Activated T-cell treated with anti-CD3 and anti-CD28 coated beads for 4 hours (primary cell): ENCODE results near the gene RPGR.

Experiments
- DNase-seq: peaks from one replicate; pipeline ENCODE4 v3.0.0-alpha.2; 2020

RPGR gene

DNA sequence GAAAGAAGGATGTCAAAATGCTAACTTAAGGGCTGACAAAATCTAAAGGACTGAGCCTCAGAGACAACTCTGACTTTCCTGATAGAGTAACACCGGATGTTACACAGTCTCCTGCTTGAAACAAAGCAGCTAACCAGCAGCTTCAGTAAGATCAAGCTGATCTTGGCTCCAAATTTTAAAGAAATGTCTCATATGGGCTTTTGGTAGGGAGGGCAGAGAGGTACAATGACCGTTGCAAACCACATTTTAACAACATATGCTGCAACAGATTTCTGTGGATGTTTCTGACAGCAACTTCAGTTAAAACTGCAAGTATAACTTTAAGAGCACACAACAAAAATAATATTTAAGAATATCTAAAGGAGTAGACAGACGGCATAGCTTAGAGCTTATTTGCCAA lies 9.1 kb downstream of the RPGR start:
- DNase-seq, result no peak

DNA sequence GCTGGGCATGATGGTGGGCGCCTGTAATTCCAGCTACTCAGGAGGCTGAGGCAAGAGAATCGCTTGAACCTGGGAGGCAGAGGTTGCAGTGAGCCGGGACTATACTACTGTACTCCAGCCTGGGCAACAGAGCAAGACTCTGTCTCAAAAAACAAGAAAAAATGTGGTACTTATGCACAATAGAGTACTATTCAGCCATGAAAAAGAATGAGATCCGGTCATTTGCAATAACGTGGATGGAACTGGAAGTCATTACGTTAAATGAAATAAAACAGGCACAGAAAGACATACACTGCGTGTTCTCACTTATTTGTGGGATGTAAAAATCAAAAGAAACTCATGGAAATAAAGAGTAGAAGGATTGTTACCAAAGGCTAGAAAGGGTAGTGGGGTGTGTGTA lies 12.1 kb downstream of the RPGR start:
- DNase-seq, result no peak

GRCh38 chrX:38313190-38313589 lies 14.1 kb downstream of the RPGR start:
- DNase-seq, result no peak

GRCh38 chrX:38312436-38312835 lies 14.9 kb downstream of the RPGR start:
- DNase-seq, result no peak

DNA sequence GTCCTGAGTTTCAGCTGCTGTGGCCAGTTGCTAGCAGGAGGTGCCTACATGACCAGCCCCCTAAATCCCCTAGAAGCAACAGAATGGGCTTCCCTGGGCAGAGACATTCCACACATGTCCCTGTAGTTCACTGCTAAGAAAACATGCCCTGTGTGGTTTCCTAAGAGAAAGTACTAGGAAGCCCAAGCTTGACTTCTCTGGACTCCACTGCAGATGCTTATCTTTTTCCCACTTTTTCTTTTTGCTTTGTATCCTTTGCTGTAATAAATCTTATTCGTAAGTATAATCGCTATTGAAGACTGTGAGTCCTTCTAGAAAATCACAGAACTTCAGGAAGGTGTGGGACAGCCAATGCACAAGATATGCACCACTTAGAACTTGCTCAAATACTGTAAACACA lies 15.6 kb downstream of the RPGR start:
- DNase-seq, result no peak

GRCh38 chrX:38305971-38306370 lies 21.3 kb downstream of the RPGR start:
- no peak for DNase-seq

GRCh38 chrX:38304010-38304409 lies 23.3 kb downstream of the RPGR start:
- DNase-seq, result no peak

GRCh38 chrX:38293741-38294140 lies 33.6 kb downstream of the RPGR start:
- DNase-seq, result no peak

DNA sequence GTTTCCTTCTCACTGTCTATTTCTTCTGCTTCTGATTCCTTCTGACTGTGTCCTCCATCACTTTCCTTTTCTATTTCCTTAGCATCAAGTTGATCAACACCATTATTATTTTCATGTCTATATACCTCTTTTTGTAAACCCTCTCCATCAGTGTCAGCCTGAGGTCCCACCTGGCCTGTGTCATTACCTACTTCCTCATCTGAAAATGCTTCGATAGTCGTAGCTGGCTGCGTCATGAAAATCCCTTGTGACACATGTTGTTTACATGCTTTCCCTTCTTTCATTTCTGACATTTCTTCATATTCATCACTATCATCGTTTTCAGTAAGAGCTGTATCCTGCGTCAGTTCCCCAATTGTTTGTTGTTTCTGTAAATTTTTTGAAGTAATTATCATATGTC lies 39.6 kb downstream of the RPGR start:
- DNase-seq, result no peak

DNA sequence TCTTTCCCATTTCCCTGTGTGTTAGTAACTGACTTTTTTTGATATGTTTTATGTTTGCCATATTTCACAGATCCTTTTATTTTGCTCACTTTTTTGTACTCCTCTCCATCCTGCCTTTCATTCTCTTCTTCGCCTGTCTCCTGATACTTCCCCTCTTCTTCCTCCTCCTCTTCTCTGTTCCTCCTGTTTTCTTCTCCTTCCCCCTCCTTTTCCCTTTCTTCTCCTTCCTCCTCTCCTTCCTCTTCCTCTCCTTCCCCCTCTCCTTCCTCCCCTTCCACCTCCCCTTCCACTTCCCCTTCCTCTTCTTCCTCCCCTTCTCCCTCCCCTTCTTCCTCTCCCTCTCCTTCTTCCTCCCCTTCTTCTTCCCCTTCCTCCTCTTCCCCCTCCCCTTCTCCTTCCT lies 41.7 kb downstream of the RPGR start:
- DNase-seq, result no peak

DNA sequence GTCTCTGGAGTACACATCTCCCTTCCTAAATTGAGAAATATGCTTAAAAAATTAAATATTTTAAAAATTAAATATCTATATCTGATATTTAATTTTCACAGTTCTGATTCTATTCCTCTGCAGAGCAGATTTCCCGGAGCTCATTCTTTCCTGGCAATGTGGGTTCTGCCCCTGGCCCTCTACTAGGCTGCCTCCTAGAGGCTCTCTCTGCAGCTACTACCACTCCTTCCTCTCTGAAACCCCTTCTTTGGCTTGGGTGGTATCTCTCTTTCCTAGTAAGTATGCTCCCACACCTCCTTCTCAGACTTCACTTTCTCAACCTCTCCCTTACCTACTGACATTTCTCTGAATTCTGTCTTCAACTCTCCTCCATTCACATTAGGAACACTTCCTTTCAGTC lies 45.3 kb downstream of the RPGR start:
- DNase-seq, result no peak

GRCh38 chrX:38279188-38279587 lies 48.1 kb downstream of the RPGR start:
- DNase-seq, result no peak

DNA sequence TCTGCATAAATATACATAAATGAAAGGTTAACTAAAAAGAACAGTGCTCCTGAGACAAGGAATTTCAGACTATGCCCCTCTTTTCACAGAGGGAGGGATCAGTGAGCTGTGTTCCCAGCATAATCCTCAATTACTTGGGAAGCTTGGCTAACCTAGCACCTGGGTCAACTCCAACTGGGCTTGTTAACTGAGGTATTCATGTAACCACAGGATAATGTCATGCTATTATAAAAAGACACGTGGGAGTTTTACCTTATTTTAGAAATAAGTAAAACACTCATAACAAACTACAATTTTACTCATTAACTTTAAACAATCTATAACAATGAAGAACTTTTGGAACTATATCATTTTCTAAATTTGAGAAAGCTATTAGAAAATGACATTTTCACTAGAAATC lies 48.6 kb downstream of the RPGR start:
- DNase-seq, result no peak

DNA sequence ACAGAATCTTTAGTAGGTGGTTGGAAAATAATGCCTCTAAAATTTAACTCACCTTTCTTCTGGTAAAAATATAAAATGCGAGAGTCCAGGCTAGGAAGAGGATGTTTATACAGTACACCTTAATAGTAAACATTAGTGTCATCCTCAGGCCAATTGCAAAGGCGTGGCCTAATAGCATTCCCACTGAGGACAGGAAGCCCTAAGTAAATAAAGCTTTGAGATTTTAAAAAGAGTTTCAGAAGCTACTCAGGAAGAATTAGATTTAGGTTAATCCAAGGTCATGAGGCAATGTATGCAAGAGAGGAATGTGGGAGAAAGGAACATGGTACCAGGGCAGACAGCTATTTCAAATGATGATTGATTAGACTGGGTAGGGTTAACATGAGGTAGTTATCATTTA lies 49.5 kb downstream of the RPGR start:
- DNase-seq, result no peak

- DNase-seq, result no peak
Measured at GRCh38 chrX:38277136-38277535, 50.2 kb downstream of the RPGR start.

GRCh38 chrX:38276089-38276488 lies 51.2 kb downstream of the RPGR start:
- DNase-seq, result no peak

DNA sequence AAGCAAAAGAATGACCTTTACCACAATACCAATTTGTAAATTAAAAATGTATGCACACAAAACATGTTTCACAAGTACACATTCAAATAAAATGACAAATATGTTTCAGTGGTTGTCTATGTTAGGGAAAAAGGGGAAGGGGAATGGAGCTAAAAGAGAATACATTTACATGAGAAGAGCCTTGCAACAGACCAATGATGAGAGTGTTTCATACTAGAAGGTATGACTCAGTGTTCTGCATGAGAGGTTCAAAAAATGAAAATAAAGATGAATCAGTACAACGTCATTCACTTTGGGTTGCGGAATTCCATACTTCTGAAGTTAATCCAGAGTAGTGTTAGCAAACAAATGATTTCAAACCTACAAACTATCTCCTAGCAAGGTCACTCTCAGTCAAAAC lies 51.7 kb downstream of the RPGR start:
- DNase-seq, result no peak

GRCh38 chrX:38273453-38273852 lies 53.9 kb downstream of the RPGR start:
- no peak for DNase-seq

DNA sequence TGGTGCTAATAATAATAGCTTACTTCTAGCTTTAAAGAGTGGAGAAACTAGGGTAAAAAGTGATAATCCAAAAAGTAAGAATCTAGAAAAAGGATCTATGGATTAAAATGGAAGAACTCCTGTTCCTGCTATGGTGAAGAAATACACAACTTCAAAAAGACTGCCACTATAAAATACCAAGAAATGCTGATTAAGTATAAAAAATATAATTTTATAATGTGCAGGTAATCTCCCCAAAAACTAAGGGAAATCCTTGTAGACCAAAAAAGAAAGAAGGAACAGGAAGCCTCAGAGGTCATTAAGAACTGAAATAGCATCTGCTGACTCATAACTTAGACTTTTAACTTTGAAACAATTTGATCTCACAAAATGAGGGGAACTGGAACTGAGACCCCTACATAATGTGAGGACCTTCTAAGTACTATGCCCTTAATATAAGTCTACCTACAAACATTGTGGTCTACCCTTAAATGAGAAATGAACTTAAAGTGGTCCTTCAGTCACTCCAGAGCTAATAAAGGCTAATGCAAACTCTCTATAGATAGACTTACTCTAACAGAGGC lies 56.1 kb downstream of the RPGR start:
- DNase-seq, result no peak

DNA sequence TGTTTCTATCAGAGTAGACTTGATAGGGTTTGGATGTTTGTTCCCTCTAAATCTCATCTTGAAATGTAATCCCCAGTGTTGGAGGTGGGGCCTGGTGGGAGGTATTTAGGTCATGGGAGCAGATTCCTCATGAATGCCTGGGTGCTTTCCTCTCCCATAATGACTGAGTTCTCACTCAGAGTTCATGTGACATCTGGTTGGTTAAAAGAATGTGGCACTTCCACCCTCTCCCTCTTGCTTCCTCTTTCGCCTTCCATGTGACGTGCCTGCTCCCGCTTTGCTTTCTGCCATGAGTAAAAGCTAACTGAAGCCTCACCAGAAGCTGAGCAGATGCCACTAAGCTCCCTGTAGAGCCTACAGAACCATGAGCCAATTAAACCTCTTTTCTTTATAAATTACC lies 59.3 kb downstream of the RPGR start:
- DNase-seq, result no peak

- DNase-seq, result no peak
Measured at GRCh38 chrX:38262715-38263620, 64.3 kb downstream of the RPGR start.

- DNase-seq, result no peak
Measured at GRCh38 chrX:38260231-38260630, 67.1 kb downstream of the RPGR start.

DNA sequence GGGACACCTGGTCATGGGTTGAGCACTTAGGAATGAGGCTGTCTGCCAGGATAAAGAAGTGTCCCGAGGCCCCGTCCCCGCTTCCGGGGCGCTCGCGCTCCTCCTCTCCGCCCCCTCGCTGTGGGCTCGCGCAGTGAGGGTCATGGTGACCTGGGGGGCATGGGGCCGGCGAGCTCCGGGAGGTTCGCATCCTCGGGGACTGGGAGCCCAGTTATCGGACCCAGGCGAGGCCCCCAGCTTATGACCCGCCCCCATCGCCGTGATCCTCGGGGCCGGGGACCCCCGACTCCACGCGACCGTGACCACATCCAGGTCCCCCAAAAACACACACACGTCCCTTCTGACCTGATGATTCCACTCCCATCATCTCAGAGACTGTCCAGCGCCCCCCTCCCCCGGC lies 71.3 kb downstream of the RPGR start:
- DNase-seq, result no peak

- DNase-seq, result no peak
Measured at GRCh38 chrX:38249965-38250364, 77.3 kb downstream of the RPGR start.

DNA sequence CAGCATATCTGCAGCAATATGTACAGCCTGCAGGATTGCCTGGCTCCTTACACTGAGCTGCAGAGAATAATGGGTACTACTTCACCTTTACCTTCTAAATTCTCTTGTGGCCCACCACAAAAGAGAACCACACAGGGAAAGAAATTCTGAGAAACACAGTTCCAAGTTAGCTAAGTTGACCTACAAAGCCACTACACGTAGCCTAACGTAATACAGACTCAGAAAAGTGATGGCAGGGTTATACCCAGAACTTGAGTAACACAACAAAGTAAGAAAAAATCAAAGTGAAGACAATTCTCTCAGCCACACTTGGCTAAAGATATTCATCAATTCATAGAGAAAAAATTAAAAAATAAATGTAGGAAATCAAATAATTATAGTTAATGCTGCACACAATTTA lies 80.3 kb downstream of the RPGR start:
- no peak for DNase-seq
